IMR-90 (cell line): ENCODE measurements around the gene USH2A. TPM values are rescaled to one million over a fixed set of nuclear protein-coding genes. Genes with fewer than 3 reads are reported as not detected.

ENCODE experiments used
- ATAC-seq: fragments of 200-7000 bp; cut with Tn5 transposase; 2 replicates; pipeline ENCODE4 v1.9.1; 2020; ENCODE audit warnings: low read depth, mild to moderate bottlenecking, moderate library complexity
- BruUV-seq: library from RNA; stranded (reverse); fragments of 400-500 nt; replicated peaks from 2 replicates; lab custom pipeline; 2021; lab: Mats Ljungman, UMichigan
- CTCF ChIA-PET: fragments of 300-600 bp; formaldehyde crosslinking; extraction: SDS; loops from one replicate; lab custom pipeline; 2021; ENCODE audit warnings: antibody characterized with exemption; lab: Yijun Ruan, JAX
- POLR2A ChIA-PET: fragments of 300-600 bp; sonication (Branson Sonifier 250); formaldehyde crosslinking; loops from one replicate; lab custom pipeline; 2022; ENCODE audit warnings: antibody characterized with exemption; ENCODE audit not compliant: unreplicated experiment; lab: Charles Lee
- DNase-seq: peaks from one replicate; pipeline ENCODE4 v3.0.0; 2013
- H2AFZ ChIP-seq: replicated peaks from 2 replicates; pipeline ENCODE3; 2013; ENCODE audit warnings: low read length, mild to moderate bottlenecking; ENCODE audit not compliant: poor library complexity
- H2AK5ac ChIP-seq: 2 replicates; pipeline ENCODE4 v1.6.1; 2013; ENCODE audit warnings: low read depth, low read length, inconsistent platforms
- H2AK9ac ChIP-seq: replicated peaks from 2 replicates; pipeline ENCODE3; 2013; ENCODE audit warnings: mild to moderate bottlenecking, low read depth, low read length, moderate library complexity; ENCODE audit not compliant: poor library complexity
- H2BK120ac ChIP-seq: 2 replicates; pipeline ENCODE4 v1.6.1; 2013; ENCODE audit warnings: low read depth, low read length, inconsistent platforms
- H2BK15ac ChIP-seq: 3 replicates; pipeline ENCODE4 v1.6.1; 2013; ENCODE audit warnings: low read depth, low read length, inconsistent platforms
- H2BK20ac ChIP-seq: 2 replicates; pipeline ENCODE4 v1.6.1; 2013; ENCODE audit warnings: low read depth, mild to moderate bottlenecking, inconsistent platforms, low read length, moderate library complexity
- H2BK5ac ChIP-seq: 2 replicates; pipeline ENCODE4 v1.6.1; 2013; ENCODE audit warnings: mild to moderate bottlenecking, low read depth, low read length, inconsistent platforms; ENCODE audit not compliant: poor library complexity, severe bottlenecking
- H3K14ac ChIP-seq: replicated peaks from 2 replicates; pipeline ENCODE4 v1.6.1; 2013; ENCODE audit warnings: low read depth, low read length, inconsistent platforms
- H3K18ac ChIP-seq: 2 replicates; pipeline ENCODE4 v1.6.1; 2013; ENCODE audit warnings: low read depth, low read length, control low read depth
- H3K23ac ChIP-seq: 2 replicates; pipeline ENCODE4 v1.6.1; 2013; ENCODE audit warnings: low read depth, low read length, inconsistent platforms
- H3K27ac ChIP-seq: 2 replicates; pipeline ENCODE4 v1.5.1; 2013; ENCODE audit warnings: mild to moderate bottlenecking, control low read depth, low read length; ENCODE audit not compliant: insufficient read depth
- H3K27me3 ChIP-seq: 2 replicates; pipeline ENCODE4 v1.6.1; 2013; ENCODE audit warnings: low read length; ENCODE audit not compliant: control insufficient read depth, insufficient read depth
- H3K36me3 ChIP-seq: 2 replicates; pipeline ENCODE4 v1.6.1; 2013; ENCODE audit warnings: low read length, mixed read lengths; ENCODE audit not compliant: control insufficient read depth, insufficient read depth
- H3K4ac ChIP-seq: 2 replicates; pipeline ENCODE4 v1.6.1; 2013; ENCODE audit warnings: low read depth, low read length, inconsistent platforms
- H3K4me1 ChIP-seq: 2 replicates; pipeline ENCODE4 v1.6.1; 2013; ENCODE audit warnings: low read length, mixed read lengths; ENCODE audit not compliant: control insufficient read depth, insufficient read depth
- H3K4me2 ChIP-seq: 2 replicates; pipeline ENCODE4 v1.6.1; 2013; ENCODE audit warnings: low read depth, mild to moderate bottlenecking, control low read depth, low read length, moderate library complexity
- H3K4me3 ChIP-seq: 2 replicates; pipeline ENCODE4 v1.5.1; 2013; ENCODE audit warnings: low read depth, mild to moderate bottlenecking, control low read depth, low read length, moderate library complexity; ENCODE audit not compliant: insufficient read depth
- H3K56ac ChIP-seq: 2 replicates; pipeline ENCODE4 v1.6.1; 2013; ENCODE audit warnings: low read length, inconsistent platforms; ENCODE audit not compliant: insufficient read depth; ENCODE audit errors: extremely low read depth
- H3K79me1 ChIP-seq, 2 experiments: 2 replicates each; pipeline ENCODE4 v1.6.1; 2013; ENCODE audit warnings: low read length in 2 of 2, inconsistent platforms in 1 of 2, low read depth in 1 of 2
- H3K9ac ChIP-seq: 2 replicates; pipeline ENCODE4 v1.6.1; 2013; ENCODE audit warnings: low read depth, low read length, control low read depth
- H3K9me1 ChIP-seq: 2 replicates; pipeline ENCODE4 v1.6.1; 2013; ENCODE audit warnings: low read length, inconsistent platforms; ENCODE audit not compliant: insufficient read depth
- H3K9me3 ChIP-seq: 2 replicates; pipeline ENCODE4 v1.6.1; 2013; ENCODE audit warnings: low read length; ENCODE audit not compliant: control insufficient read depth, insufficient read depth
- H4K20me1 ChIP-seq: 2 replicates; pipeline ENCODE4 v1.6.1; 2013; ENCODE audit warnings: low read length, inconsistent platforms; ENCODE audit not compliant: insufficient read depth
- H4K5ac ChIP-seq: 2 replicates; pipeline ENCODE4 v1.6.1; 2013; ENCODE audit warnings: mild to moderate bottlenecking, low read depth, low read length, control low read depth
- H4K8ac ChIP-seq, 2 experiments: 2 replicates each; pipeline ENCODE4 v1.6.1; 2013; ENCODE audit warnings: low read depth in 2 of 2, low read length in 2 of 2, control low read depth in 1 of 2, inconsistent platforms in 1 of 2
- H4K91ac ChIP-seq: 2 replicates; pipeline ENCODE4 v1.6.1; 2013; ENCODE audit warnings: low read depth, low read length, inconsistent platforms; ENCODE audit not compliant: insufficient read depth
- CHD1 ChIP-seq: IDR thresholded peaks from 2 replicates; pipeline ENCODE4 v1.6.1; 2012; ENCODE audit warnings: low read depth, low read length, improper control_type of control experiment
- NFE2L2 ChIP-seq: fragments of 150-350 bp; IDR thresholded peaks from 2 replicates; pipeline ENCODE4 v1.6.1; 2016; ENCODE audit warnings: low read depth, mild to moderate bottlenecking, low read length
- POLR2A ChIP-seq: IDR thresholded peaks from 2 replicates; pipeline ENCODE4 v1.6.1; 2012; ENCODE audit warnings: mild to moderate bottlenecking, low read depth, low read length
- SMC3 ChIP-seq: fragments of 150-350 bp; IDR thresholded peaks from 2 replicates; pipeline ENCODE4 v1.6.1; 2016; ENCODE audit warnings: low read depth, mild to moderate bottlenecking, antibody characterized with exemption, low read length, moderate library complexity
- WGBS, 2 experiments: methylation state at CpG; one replicate each; pipeline versions ENCODE4 v1.1.5 to v1.1.7; 2013; ENCODE audit warnings: missing lambda C conversion rate in 2 of 2; ENCODE audit not compliant: insufficient read length in 1 of 2; ENCODE audit errors: extremely low coverage in 2 of 2; 5-methylcytosine and 5-hydroxymethylcytosine counted together
- dilution Hi-C: fragments of 300-500 bp; cut with HindIII; formaldehyde crosslinking; loops from one replicate; pipeline ENCODE4 v1.14.3; 2018; ENCODE audit warnings: low sequenced_read_pairs; ENCODE audit not compliant: unreplicated experiment
- in situ Hi-C: fragments of 300-500 bp; cut with MboI; formaldehyde crosslinking; loops from 3 replicates; pipeline ENCODE4 v1.14.3; 2019; ENCODE audit warnings: low sequenced_read_pairs, inconsistent platforms, mixed read lengths
- intact Hi-C: fragments of 100-400 bp; cut with micrococcal nuclease; formaldehyde crosslinking; loops from 2 replicates; pipeline ENCODE4 v1.10.0; 2022
- polyA plus RNA-seq, 3 experiments: library from polyadenylated mRNA; depleted of rRNA; stranded (reverse); fragments of >200 nt; gene quantifications; 2 replicates each; pipeline ENCODE4 v1.2.3, GENCODE V29; 2012; ENCODE audit warnings: low replicate concordance in 1 of 3
- total RNA-seq: library from RNA; depleted of rRNA; stranded (reverse); fragments of >200 nt; gene quantifications from 2 replicates; pipeline ENCODE4 v1.2.3, GENCODE V29; 2012
- TF ChIP-seq, protein P1 (sequence below): conservative IDR thresholded peaks from 2 replicates; pipeline ENCODE4 v1.5.1; 2012; ENCODE audit warnings: mild to moderate bottlenecking, low read depth, low read length, improper control_type of control experiment

The USH2A gene
- total and polyA plus RNA-seq, 2 of the 4 experiments (the other 2 are of a cell fraction), result under 0.01 to 0.02 TPM

DNA sequence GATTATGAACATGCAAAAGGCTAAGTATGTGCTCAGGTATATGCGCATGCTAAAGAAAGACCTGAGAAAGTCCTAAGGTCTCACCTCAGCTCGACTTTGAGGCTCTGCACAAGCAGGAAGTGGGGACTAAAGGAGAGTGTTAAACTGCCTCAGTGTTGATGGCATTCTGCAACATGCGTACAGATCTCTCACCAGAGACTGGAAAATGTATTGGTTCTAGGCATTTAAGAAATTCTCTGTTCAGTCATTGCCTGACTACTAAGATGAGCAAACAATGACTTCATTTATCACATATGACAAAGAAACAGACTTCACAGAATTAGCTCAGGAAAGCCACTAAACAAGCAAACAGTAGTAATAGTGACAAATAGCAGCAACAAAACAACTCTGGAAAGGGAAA is 90.8 kb downstream of the USH2A start:
- BruUV-seq, result no TSS peak
- no peak overlapping the region for H3K18ac ChIP-seq
- no peak overlapping the region for H3K4me2 ChIP-seq
- H3K9me1 ChIP-seq, result no peaks in the 10 kb centered on the region
- H4K91ac ChIP-seq, result no peak overlapping the region
- H2BK5ac ChIP-seq, result no peak overlapping the region
- H3K4me1 ChIP-seq, result 0 out of 2 replicates have a peak, but pooled peaks cover 2% of the 10 kb centered on the region
- no peak overlapping the region for H4K8ac ChIP-seq
- H3K36me3 ChIP-seq, result no peaks in the 10 kb centered on the region
- TF ChIP-seq CHD1, result no peak
- TF ChIP-seq NFE2L2, result no peak
- TF ChIP-seq POLR2A, result no peak
- no peak for TF ChIP-seq SMC3
- TF ChIP-seq, protein P1, sequence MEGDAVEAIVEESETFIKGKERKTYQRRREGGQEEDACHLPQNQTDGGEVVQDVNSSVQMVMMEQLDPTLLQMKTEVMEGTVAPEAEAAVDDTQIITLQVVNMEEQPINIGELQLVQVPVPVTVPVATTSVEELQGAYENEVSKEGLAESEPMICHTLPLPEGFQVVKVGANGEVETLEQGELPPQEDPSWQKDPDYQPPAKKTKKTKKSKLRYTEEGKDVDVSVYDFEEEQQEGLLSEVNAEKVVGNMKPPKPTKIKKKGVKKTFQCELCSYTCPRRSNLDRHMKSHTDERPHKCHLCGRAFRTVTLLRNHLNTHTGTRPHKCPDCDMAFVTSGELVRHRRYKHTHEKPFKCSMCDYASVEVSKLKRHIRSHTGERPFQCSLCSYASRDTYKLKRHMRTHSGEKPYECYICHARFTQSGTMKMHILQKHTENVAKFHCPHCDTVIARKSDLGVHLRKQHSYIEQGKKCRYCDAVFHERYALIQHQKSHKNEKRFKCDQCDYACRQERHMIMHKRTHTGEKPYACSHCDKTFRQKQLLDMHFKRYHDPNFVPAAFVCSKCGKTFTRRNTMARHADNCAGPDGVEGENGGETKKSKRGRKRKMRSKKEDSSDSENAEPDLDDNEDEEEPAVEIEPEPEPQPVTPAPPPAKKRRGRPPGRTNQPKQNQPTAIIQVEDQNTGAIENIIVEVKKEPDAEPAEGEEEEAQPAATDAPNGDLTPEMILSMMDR, result no peak
- H3K56ac ChIP-seq, result no peak overlapping the region
- no peak overlapping the region for H3K27ac ChIP-seq
- no peak overlapping the region for H3K14ac ChIP-seq
- ChIA-PET CTCF (no interaction called here), POLR2A (no interaction called here)
- peaks cover 3% of the 10 kb centered on the region for H3K9me3 ChIP-seq
- H3K27me3 ChIP-seq, result no peaks in the 10 kb centered on the region
- no peak overlapping the region for H2BK120ac ChIP-seq
- H3K4me3 ChIP-seq, result no peak overlapping the region
- no peak overlapping the region for H3K4ac ChIP-seq
- dilution Hi-C loops, result no loop called here
- 0% methylated on average over 1 of the region's 3 CpGs; no CpG with 5 or more reads in 1 of the 2 experiments for WGBS, 2 experiments
- H3K23ac ChIP-seq, result no peak overlapping the region
- in situ Hi-C loops, result no loop called here
- H2BK15ac ChIP-seq, result no peak overlapping the region
- no peak overlapping the region for H3K9ac ChIP-seq
- H2AK5ac ChIP-seq, result no peak overlapping the region
- intact Hi-C loops, result no loop called here
- H3K79me1 ChIP-seq, result no peaks in the 10 kb centered on the region
- no peak overlapping the region for H4K5ac ChIP-seq
- H2AK9ac ChIP-seq, result no peak overlapping the region
- H2AFZ ChIP-seq, result no peak overlapping the region
- H4K20me1 ChIP-seq, result no peaks in the 10 kb centered on the region
- no peak overlapping the region for H2BK20ac ChIP-seq
- no peak for DNase-seq
- ATAC-seq, result no peak
